HG02571 (cell line): ENCODE measurements around the gene JAK3.

Experiments used
- ATAC-seq: cut with Tn5 transposase; IDR thresholded peaks from one replicate; pipeline ENCODE4 v1.9.1; 2021; ENCODE audit warnings: mild to moderate bottlenecking, moderate library complexity; ENCODE audit not compliant: unreplicated experiment

Gene JAK3

DNA sequence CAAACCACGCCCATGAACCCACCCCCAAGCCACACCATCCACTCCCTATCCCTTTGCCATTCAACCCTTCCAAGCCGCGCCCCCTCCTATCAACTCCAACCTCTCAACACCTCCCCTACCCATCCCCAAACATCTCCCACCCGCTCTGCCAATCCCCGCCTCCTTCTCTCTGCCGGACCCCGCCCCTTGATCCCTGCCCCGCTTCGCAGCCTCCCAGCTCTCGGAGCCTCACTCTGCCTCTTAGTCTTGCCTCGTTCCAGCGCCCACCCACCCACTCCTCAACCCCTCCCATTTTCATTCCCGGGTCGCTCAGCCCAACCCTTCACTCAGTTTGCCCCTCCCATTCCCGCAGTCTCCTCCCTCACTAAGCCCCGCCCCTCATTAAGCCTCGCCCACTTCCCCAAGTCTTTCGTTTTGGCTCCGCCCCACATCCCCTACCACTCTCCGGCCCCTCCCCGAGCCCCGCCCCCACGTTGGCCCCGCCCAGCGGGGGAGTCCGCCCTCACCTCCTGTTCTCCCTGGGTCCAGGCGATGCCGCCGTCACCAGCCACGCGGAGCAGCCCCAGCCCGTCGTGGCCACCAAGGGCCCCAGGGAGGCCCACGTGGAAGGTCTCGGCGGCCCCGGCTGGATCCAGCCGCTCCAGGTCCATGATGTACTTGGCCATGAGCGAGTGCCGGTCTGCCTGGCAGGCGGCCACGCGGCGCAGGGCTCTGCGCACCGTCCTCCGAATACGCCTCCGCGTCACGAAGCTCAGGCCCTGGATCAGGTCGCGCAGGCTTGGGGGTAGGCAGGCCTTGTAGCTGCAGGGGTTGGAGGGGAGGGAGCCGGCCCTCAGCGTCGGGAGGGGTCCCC is 5.7 kb downstream of the JAK3 start:
- no peak for ATAC-seq

DNA sequence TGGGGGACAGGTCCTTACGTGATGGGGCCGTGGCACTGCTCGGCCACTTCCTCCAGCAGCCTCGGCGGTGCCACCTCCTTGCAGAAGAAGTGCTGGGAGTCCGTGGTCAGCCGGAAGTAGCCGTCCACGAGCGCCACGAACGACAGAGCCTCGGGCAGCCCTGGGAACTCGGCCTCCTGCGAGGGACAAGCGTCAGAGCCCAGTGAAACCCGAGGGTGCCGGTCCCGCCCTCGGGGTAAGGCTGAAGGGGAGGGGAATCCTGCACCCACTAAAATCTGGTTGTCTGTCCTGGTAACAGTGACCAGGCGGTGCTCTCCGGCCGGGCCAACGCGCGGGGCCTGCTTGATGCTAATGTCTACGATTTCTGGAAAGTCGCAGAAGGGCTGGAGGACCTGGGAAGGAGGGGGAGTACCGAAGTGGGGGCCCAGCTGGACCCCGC is 6.4 kb downstream of the JAK3 start:
- no peak for ATAC-seq

GRCh38 chr19:17840019-17840418 is 7.8 kb downstream of the JAK3 start:
- no peak for ATAC-seq

DNA sequence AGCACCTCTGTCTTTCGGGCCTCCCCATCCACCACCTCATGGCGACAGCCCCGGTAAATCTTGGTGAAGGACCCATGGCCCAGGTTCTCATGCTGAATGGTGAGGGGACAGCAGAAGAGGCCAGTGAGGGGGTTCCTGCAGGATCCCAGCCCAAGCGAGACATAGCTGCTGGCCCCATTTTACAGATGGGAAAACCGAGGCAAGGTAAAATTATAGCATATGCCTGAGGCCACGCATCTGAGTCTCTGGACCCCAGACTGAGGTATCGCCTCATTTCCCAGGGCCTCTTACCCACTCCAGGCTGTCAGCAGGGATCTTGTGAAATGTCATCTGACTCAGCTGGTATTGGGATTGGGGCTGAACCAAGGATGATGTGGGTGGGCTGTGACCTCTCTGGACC is 9.8 kb downstream of the JAK3 start:
- ATAC-seq, result no peak

DNA sequence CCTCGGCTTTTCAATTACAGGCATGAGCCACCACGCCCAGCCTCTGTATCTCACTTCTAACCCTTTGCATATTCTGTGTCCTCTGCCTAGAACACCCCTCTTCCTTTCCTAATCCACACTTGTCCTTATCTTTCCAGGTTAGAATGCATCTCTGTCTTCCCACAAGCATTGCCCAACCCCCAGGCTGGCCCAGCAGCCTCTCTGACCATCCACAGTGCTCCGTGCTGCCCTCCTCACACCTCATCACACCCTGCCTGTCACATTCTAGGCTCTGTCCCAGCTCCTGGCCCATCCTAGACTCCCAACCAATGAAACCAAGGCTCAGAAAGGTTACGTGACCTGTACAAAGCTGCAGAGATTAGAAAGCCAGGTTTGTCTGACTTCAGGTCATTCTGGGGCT is 11.3 kb downstream of the JAK3 start:
- ATAC-seq, result no peak

DNA sequence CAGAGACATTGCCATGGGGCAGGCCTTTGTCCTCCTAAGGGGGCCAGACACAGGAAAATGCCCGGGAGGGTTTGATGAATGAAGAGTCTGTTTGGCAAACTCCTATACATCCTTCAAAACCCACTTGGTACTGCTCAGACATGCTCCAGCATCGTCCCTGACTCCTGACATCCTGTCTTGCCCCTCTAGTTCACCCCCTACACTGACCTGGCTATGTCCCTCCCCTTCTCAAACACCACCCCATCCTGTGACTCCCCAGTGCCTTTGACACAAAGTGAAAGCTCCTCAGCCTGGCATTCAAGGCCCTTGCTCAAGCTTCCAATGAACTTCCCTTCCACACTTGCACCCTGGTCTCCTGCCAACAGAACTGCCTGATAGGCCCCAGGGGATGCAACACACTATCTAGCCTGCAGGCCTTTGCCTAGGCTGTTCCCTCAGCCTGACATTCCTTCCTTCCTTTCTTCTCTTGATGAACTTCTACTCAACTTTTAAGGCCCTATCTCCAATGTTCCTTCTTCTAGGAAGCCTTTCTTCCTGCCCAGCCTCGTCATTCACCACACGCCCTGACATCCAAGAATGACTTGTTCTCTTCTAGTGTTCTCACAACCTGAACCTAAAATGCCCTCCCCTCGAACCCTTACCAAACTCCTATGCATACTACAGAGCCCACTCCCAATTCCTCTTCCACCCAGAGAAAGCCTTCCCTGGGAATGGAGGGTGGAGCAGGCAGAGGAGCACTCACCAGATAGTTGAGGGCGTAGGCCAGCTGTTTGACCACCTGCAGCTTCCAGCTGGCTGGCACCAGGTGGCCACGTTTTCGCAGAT is 12.4 kb downstream of the JAK3 start:
- no peak for ATAC-seq

DNA sequence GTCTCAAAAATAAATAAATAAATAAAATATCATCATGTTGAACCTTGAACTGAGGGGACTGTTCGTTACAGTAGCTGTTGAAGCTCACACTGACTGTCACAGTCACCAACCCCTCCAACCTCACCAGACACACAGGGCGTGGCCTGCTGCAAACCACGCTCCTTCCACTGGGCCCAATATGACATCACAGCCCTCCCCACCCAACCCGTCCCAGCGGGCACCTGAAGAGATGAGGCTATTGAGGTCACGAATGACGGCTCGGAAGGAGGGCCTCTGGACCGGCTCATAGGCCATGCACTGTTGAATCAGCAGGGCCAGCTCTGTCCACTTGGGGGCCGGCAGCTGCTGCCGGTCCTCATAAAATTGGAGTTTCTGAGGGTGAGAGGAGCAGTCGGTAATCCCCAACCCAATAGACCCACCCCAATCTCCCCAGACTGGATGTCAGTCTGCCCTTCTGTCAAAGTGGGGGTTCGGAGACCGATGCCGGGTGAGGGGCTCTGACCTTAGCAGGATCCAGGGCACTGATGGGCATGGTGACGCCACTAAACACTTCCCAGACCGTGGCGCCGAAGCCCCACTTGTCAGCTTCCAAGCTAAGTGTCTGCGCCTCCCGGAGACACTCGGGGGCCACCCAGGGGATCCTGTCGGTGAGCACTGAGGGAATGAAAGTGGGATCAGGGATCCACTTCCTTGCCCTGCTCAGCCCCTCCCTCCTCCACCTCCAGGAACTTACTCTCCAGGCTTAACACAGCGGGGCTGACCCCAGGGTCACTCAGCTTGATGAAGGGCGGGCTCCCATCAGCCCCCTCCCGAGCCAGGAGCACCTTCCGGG is 13.2 kb downstream of the JAK3 start:
- ATAC-seq, result no peak

GRCh38 chr19:17832443-17833208 is 15.2 kb downstream of the JAK3 start:
- no peak for ATAC-seq

DNA sequence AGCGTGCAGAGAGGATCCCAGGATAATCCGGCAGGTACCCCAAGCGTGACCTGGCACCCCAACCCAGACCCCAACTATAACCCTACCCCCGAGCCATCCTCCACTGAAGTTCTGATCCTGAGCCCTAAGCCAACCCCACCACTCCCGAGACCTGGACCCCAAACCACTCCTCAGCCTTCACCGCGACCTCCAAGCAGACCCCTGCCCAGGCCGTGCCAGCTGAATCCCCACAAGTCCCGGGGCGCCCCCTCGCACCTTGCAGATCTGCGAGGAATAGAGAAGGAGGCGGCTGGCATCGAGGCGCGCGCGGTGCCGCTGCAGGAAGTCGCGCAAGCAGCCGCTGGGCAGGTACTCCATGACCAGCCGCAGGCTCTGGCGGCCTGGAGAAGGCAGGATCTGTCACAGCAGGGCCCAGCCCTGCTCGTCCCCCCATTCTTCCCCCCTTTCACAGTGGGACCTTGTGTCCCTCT is 16.3 kb downstream of the JAK3 start:
- ATAC-seq, result no peak

DNA sequence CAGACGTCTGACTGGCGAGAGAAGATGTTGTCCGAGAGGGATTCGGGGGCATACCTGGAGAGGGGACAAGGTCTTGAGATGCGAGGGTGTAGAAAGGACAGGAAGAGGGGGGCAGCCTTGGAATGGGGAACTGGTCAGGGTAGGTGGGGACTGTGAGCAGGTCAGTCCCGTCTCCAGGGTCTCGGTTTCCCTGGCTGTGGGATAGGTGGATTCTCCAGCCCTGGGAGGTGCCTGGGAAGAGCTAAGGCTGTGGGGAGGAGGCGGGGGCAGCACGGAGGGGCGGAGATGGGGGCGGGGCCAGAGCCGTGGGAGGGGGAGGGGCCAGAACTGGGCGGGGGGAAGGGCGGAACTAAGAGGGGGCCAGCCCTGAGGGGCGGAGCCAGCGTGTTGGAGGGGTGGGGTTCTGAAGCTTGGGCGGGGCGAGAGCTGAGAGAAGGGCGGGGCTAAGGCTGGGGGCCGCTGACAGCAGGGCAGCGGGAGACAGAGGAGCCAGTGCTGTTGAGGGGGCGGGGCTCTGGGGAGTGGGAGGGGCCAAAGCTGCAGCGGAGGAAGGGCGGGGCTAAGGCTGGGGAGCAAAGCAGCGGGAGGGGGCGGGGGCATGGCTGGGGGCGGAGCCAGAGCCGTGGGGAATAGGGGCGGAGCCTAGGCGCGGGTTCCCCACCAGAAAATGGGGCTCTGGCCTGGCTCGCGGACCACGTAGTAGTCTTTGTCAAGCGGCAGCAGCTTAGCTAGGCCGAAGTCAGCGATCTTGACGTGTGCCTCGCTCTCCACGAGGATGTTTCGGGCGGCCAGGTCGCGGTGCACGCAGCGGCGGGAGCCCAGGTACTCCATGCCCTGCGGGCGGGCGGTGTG is 17.0 kb downstream of the JAK3 start:
- no peak for ATAC-seq

DNA sequence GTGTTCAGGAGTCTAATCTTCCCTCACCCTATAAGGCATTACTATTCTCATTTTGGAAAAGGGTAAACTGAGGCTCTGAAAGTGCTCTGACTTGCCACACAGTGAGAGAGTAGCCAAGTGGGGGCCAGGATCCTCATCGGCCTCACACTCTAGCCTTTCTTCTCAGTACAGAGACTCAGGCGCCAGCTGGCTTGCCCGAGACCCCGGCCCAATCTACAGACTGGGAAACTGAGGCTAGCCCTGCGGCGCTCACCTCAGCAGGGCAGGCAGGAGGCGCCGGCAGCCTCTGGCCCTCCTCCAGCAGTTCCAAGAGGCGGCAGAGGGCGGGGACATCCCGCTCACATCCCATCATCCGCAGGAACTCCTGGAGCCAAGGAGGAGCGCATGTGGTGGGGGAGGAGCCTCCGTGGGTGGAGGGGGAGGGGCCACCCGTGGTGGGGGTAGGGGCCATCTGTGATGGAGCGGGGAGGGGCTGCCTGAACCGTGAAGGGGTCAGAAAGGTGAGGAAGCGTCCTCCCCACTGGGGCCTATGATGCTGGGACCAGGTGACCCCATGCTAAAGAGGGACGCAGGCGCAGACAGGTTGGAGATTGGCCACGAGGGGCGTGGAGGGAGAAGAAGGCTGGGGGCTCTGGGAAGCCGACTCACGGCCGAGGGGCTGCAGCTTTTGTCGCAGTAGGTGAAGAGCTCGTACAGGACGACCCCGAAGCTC is 17.8 kb downstream of the JAK3 start:
- no peak for ATAC-seq

DNA sequence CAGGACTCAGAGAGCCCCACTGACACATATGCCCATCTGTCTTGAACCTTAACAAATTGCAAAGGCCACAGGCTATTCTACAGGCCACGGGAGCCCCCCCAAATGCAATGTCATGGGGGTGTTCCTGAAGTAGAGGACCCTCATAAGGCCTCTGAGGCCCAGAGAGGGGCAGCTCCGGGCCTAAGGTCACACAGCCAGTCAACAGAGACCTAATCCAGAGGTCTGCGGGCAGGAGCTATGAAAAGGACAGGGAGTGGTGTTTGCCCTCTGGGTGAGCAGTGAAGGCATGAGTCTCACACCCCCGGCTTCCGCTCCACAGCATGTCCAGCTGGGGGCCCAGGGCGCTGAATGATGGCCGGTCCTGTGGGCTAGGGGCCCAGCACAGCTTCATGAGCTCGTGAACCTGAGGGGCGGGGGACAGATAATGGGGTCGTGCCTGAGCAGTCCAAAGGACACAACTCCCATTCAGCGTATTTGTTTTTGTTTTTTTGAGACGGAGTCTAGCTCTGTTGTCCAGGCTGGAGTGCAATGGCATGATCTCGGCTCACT is 21.2 kb downstream of the JAK3 start:
- ATAC-seq, result no peak

DNA sequence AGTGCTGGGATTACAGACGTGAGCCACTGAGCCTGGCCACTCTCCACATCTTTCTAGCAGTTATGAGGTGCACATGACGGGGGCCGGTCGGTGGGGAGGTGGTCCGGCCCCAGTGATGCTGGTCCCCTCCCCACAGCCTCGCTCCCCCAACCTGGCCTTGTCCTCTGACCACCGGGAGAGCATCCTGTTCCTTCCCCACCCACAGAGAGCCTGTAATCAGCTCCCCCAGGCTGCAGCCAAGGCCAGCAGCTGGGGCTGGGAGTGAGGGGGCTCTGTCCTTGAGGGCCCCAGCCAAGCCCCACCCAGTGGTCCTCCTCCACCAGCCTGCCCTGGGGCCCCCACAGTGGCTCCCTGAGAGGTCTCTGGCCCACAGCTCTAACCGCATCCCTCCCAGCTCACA is 23.4 kb downstream of the JAK3 start:
- no peak for ATAC-seq

- no peak for ATAC-seq
Measured at GRCh38 chr19:17821190-17821589, 26.6 kb downstream of the JAK3 start, which contains the start of gene INSL3. Gene INSL3 (minus strand): TSS chr19:17821519. CDS start chr19:17821506, 13 bp downstream.

DNA sequence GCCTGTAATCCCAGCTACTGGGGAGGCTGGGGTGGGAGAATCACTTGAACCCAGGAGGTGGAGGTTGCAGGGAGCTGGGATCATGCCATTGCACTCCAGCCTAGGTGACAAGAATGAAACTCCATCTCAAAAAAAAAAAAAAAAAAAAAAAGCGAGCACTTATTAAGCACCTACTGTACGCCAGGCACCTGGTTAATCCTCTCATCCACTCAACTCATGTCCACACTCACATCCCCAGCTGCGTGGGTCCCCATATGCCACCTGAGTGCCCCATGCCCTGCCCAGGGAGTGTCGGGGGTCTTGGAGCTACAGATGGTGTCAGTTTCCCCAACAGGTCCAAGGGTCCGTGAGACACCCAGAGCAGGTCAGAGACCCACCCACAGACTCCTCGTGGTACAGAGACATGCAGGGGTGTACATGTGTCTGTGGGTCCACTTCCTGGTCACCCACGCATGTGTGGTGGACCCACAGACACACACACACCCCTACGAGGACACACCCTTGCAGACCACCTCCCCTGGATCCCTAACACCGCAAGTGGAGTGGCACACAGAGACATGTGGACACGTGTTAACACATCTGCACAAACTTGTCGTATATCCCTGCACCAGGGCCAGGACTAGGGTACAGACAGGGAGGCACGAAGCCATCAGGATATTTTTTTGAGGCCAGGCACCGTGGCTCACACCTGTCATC is 30.0 kb downstream of the JAK3 start:
- no peak for ATAC-seq

- ATAC-seq, result no peak
Measured at GRCh38 chr19:17812099-17812498, 35.7 kb downstream of the JAK3 start.

GRCh38 chr19:17811681-17812080 is 36.1 kb downstream of the JAK3 start:
- ATAC-seq, result no peak

- ATAC-seq, result no peak
Measured at GRCh38 chr19:17811103-17811502, 36.7 kb downstream of the JAK3 start.
